BE2C (cell line): ENCODE data around the gene AUTS2.

Source experiments
- DNase-seq: peaks from one replicate; pipeline ENCODE4 v3.0.0-alpha.2; 2020
- H3K27me3 ChIP-seq: fragments of 250-450 bp; sonication (Bioruptor Pico); 2 replicates; pipeline ENCODE4 v1.5.1; 2020; ENCODE audit warnings: mild to moderate bottlenecking
- H3K36me3 ChIP-seq: fragments of 250-450 bp; sonication (Bioruptor Pico); 2 replicates; pipeline ENCODE4 v1.5.1; 2020; ENCODE audit warnings: mild to moderate bottlenecking
- H3K4me1 ChIP-seq: fragments of 250-450 bp; sonication (Bioruptor Pico); 2 replicates; pipeline ENCODE4 v1.5.1; 2020
- H3K4me3 ChIP-seq: 2 replicates; pipeline ENCODE4 v1.5.1; 2011; ENCODE audit warnings: low read depth, low read length
- H3K9me3 ChIP-seq: fragments of 250-450 bp; sonication (Bioruptor Pico); 2 replicates; pipeline ENCODE4 v1.5.1; 2020
- TF ChIP-seq, protein P1 (sequence below): IDR thresholded peaks from 2 replicates; pipeline ENCODE4 v1.5.1; 2012; ENCODE audit warnings: mild to moderate bottlenecking, low read depth, low read length

AUTS2 gene

GRCh38 chr7:69803699-69804516 lies 205.6 kb downstream of the AUTS2 start:
- TF ChIP-seq, protein P1, sequence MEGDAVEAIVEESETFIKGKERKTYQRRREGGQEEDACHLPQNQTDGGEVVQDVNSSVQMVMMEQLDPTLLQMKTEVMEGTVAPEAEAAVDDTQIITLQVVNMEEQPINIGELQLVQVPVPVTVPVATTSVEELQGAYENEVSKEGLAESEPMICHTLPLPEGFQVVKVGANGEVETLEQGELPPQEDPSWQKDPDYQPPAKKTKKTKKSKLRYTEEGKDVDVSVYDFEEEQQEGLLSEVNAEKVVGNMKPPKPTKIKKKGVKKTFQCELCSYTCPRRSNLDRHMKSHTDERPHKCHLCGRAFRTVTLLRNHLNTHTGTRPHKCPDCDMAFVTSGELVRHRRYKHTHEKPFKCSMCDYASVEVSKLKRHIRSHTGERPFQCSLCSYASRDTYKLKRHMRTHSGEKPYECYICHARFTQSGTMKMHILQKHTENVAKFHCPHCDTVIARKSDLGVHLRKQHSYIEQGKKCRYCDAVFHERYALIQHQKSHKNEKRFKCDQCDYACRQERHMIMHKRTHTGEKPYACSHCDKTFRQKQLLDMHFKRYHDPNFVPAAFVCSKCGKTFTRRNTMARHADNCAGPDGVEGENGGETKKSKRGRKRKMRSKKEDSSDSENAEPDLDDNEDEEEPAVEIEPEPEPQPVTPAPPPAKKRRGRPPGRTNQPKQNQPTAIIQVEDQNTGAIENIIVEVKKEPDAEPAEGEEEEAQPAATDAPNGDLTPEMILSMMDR, result no peak
- peaks cover 35% of the 10 kb centered on the region for H3K4me1 ChIP-seq
- H3K36me3 ChIP-seq, result no peaks in the 10 kb centered on the region
- no peaks in the 10 kb centered on the region for H3K27me3 ChIP-seq
- H3K9me3 ChIP-seq, result no peaks in the 10 kb centered on the region
- no peak for DNase-seq
- no peak overlapping the region for H3K4me3 ChIP-seq

GRCh38 chr7:69804962-69805361 lies 206.7 kb downstream of the AUTS2 start:
- Histone ChIP-seq H3K36me3 (no peaks in the 10 kb centered on the region), H3K27me3 (no peaks in the 10 kb centered on the region), H3K9me3 (no peaks in the 10 kb centered on the region), H3K4me1 (peaks cover 29% of the 10 kb centered on the region), H3K4me3 (no peak overlapping the region)
- TF ChIP-seq, protein P1, result no peak
- DNase-seq, result no peak

GRCh38 chr7:69808391-69808790 lies 210.1 kb downstream of the AUTS2 start:
- H3K36me3 ChIP-seq, result no peaks in the 10 kb centered on the region
- H3K9me3 ChIP-seq, result no peaks in the 10 kb centered on the region
- no peaks in the 10 kb centered on the region for H3K27me3 ChIP-seq
- no peak overlapping the region for H3K4me3 ChIP-seq
- DNase-seq, result no peak
- TF ChIP-seq, protein P1, result no peak
- peaks cover 7% of the 10 kb centered on the region for H3K4me1 ChIP-seq

GRCh38 chr7:69811476-69812308 lies 213.4 kb downstream of the AUTS2 start:
- TF ChIP-seq, protein P1, result no peak
- DNase-seq, result no peak
- H3K4me3 ChIP-seq, result no peak overlapping the region
- no peaks in the 10 kb centered on the region for H3K27me3 ChIP-seq
- H3K36me3 ChIP-seq, result no peaks in the 10 kb centered on the region
- H3K9me3 ChIP-seq, result no peaks in the 10 kb centered on the region
- peaks cover 7% of the 10 kb centered on the region for H3K4me1 ChIP-seq

- H3K4me3 ChIP-seq, result no peak overlapping the region
- H3K36me3 ChIP-seq, result no peaks in the 10 kb centered on the region
- DNase-seq, result no peak
- H3K4me1 ChIP-seq, result peaks cover 14% of the 10 kb centered on the region
- TF ChIP-seq, protein P1, result no peak
- H3K27me3 ChIP-seq, result no peaks in the 10 kb centered on the region
- H3K9me3 ChIP-seq, result no peaks in the 10 kb centered on the region
Observed at GRCh38 chr7:69812756-69813155, 214.5 kb downstream of the AUTS2 start.
